ENCODE measurements around the gene IFNL1.

Gene IFNL1

GRCh38 chr19:39296055-39296645 is at the start of gene IFNL1:
TSS of gene IFNL1 (plus strand) at chr19:39296407. CDS start at chr19:39296422, 15 bp downstream.
- Histone ChIP-seq H3K36me3 (ENCODE audit: insufficient read depth, low read length) (no peaks in the 10 kb centered on the region), H3K9me3 (ENCODE audit: low read depth, low read length) (no peaks in the 10 kb centered on the region), H3K27ac (no peak within 1 kb of the TSS), H3K9ac (ENCODE audit: insufficient read length) (no peak within 1 kb of the TSS), H3K4me3 (no peak within 1 kb of the TSS)
- DNase-seq (ENCODE audit: low read depth, low spot score) = no peak
- TF ChIP-seq FOXP2 (optimal IDR thresholded peaks at IDR 0.05; ENCODE audit: control extremely low read depth, extremely low read length, insufficient read depth) = no peak

GRCh38 chr19:39246951-39247669 is 49.1 kb upstream of the IFNL1 start:
- Histone ChIP-seq H3K4me3 (no peak overlapping the region), H3K27ac (no peak overlapping the region), H3K36me3 (ENCODE audit: insufficient read depth, low read length) (no peaks in the 10 kb centered on the region), H3K9me3 (ENCODE audit: low read depth, low read length) (no peaks in the 10 kb centered on the region), H3K9ac (ENCODE audit: insufficient read length) (no peak overlapping the region)
- TF ChIP-seq EZH2 (IDR thresholded peaks at IDR 0.05) (peak; percentile 58), POLR2AphosphoS5 (IDR thresholded peaks at IDR 0.05; ENCODE audit: borderline replicate concordance, low read depth, low read length) (no peak)
- no peak for DNase-seq (ENCODE audit: low read depth, low spot score)

DNA sequence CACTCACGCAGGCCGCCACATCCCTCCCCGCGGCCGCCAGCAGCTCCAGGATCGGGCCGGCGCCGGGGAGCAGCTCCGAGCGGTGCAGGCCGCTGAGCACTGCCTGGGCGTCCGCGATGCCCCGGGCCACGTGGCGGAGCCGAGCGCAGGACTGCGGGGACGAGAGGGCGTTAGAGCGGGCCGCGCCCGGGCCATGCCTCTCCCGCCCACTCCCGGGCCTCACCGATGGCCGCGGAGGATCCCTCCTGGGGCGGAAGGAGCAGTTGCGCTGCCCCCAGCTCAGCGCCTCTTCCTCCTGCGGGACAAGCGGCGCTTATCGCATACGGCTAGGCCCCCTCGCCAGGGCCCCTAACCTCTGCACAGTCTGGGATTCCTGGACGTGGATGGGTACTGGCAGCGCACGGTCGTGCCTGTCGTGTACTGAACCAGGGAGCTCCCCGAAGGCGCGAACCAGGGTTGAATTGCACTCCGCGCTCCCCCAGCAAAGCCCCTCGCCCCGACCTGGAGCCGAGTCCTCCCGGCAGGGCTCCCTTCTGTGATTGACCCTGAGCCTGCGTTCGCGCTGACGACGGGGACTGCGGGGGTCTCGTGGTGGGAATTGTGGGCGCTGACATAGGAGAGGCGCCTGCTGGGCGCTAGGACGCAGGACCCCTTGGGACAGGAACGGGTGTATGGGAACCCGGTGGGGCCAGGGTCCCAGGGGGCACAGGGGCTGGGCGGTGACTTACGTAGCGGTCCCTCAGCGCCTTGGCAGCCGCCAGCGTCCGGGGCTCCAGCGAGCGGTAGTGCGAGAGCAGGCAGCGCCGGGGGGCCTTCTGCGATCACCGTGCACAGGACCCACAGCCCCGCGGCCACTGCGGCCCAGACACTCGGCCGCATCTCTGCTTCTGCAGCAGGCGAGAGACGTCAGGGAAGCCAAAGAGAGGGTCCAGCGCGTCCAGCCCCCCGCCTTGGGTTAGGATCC is 48.2 kb upstream of the IFNL1 start:
- Histone ChIP-seq H3K4me3 (no peak overlapping the region), H3K27ac (no peak overlapping the region), H3K9ac (ENCODE audit: insufficient read length) (no peak overlapping the region), H3K9me3 (ENCODE audit: low read depth, low read length) (no peaks in the 10 kb centered on the region), H3K36me3 (ENCODE audit: insufficient read depth, low read length) (no peaks in the 10 kb centered on the region)
- DNase-seq (ENCODE audit: low read depth, low spot score) = no peak
- no peak for TF ChIP-seq EZH2 (IDR thresholded peaks at IDR 0.05)
- TF ChIP-seq POLR2AphosphoS5 (IDR thresholded peaks at IDR 0.05; ENCODE audit: borderline replicate concordance, low read depth, low read length) = no peak
- no peak for TF ChIP-seq FOXP2 (optimal IDR thresholded peaks at IDR 0.05; ENCODE audit: control extremely low read depth, extremely low read length, insufficient read depth)

DNA sequence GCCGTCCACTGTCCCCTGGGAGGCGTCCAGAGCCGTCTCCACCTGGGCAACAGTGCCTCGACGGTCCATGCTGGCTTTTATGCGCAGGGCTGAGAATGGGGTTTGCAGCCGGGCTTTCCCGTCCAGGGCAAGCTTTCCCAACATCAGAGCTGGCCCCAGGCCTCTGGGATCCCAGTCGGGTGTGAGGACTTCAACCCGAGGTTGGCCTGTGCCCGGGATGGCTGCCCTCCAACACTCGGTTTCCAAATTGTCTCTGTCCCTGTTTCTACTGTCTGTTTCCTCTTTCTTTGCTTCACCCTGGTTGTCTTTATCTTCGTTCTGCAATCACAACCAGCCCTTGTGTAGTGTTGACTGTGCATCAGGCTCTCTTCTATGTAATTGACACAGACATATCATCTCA is 47.4 kb upstream of the IFNL1 start, which contains the start of gene IFNL4:
IFNL4 (minus strand) TSS at position 51 of the 400 bp plus-strand sequence.
- DNase-seq (ENCODE audit: low read depth, low spot score) = no peak
- no peak within 1 kb of the TSS for H3K4me3 ChIP-seq
- no peak within 1 kb of the TSS for H3K9ac ChIP-seq (ENCODE audit: insufficient read length)
- TF ChIP-seq EZH2 (IDR thresholded peaks at IDR 0.05) = no peak
- TF ChIP-seq POLR2AphosphoS5 (IDR thresholded peaks at IDR 0.05; ENCODE audit: borderline replicate concordance, low read depth, low read length) = no peak
- TF ChIP-seq FOXP2 (optimal IDR thresholded peaks at IDR 0.05; ENCODE audit: control extremely low read depth, extremely low read length, insufficient read depth) = no peak
- no peak within 1 kb of the TSS for H3K27ac ChIP-seq
- H3K36me3 ChIP-seq (ENCODE audit: insufficient read depth, low read length) = no peaks in the 10 kb centered on the region
- H3K9me3 ChIP-seq (ENCODE audit: low read depth, low read length) = no peaks in the 10 kb centered on the region

- Histone ChIP-seq H3K9ac (ENCODE audit: insufficient read length) (no peak overlapping the region), H3K4me3 (no peak overlapping the region), H3K36me3 (ENCODE audit: insufficient read depth, low read length) (no peaks in the 10 kb centered on the region), H3K9me3 (ENCODE audit: low read depth, low read length) (no peaks in the 10 kb centered on the region), H3K27ac (no peak overlapping the region)
- DNase-seq (ENCODE audit: low read depth, low spot score) = no peak
- TF ChIP-seq EZH2 (IDR thresholded peaks at IDR 0.05) = no peak
- no peak for TF ChIP-seq FOXP2 (optimal IDR thresholded peaks at IDR 0.05; ENCODE audit: control extremely low read depth, extremely low read length, insufficient read depth)
- no peak for TF ChIP-seq POLR2AphosphoS5 (IDR thresholded peaks at IDR 0.05; ENCODE audit: borderline replicate concordance, low read depth, low read length)
These were observed 45.1 kb upstream of the IFNL1 start for GRCh38 chr19:39251081-39251480.

DNA sequence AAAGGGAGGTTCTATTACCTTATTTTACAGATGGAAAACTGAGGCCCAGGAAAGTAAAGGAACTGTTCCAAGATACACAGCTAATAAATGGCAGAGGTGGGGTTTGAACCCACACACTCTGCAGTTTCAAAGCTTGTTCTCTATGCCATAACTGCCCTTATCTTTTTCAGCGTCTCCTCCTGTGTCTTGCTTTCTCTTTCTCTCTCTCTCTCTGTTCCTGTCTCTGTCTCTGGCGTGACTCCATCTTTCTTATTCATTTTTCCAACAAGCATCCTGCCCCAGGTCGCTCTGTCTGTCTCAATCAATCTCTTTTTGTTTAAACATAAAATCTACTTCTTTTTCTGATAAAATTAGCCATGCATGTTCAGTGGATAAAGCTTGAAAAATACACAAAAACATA is 44.4 kb upstream of the IFNL1 start:
- no peak overlapping the region for H3K27ac ChIP-seq
- TF ChIP-seq FOXP2 (optimal IDR thresholded peaks at IDR 0.05; ENCODE audit: control extremely low read depth, extremely low read length, insufficient read depth) (no peak), EZH2 (IDR thresholded peaks at IDR 0.05) (no peak), POLR2AphosphoS5 (IDR thresholded peaks at IDR 0.05; ENCODE audit: borderline replicate concordance, low read depth, low read length) (no peak)
- DNase-seq (ENCODE audit: low read depth, low spot score) = no peak
- H3K9me3 ChIP-seq (ENCODE audit: low read depth, low read length) = no peaks in the 10 kb centered on the region
- H3K36me3 ChIP-seq (ENCODE audit: insufficient read depth, low read length) = no peaks in the 10 kb centered on the region
- no peak overlapping the region for H3K9ac ChIP-seq (ENCODE audit: insufficient read length)
- H3K4me3 ChIP-seq = no peak overlapping the region

GRCh38 chr19:39252458-39252857 is 43.7 kb upstream of the IFNL1 start:
- H3K9ac ChIP-seq (ENCODE audit: insufficient read length) = no peak overlapping the region
- no peak overlapping the region for H3K4me3 ChIP-seq
- no peak overlapping the region for H3K27ac ChIP-seq
- H3K9me3 ChIP-seq (ENCODE audit: low read depth, low read length) = no peaks in the 10 kb centered on the region
- no peaks in the 10 kb centered on the region for H3K36me3 ChIP-seq (ENCODE audit: insufficient read depth, low read length)
- TF ChIP-seq POLR2AphosphoS5 (IDR thresholded peaks at IDR 0.05; ENCODE audit: borderline replicate concordance, low read depth, low read length) (no peak), EZH2 (IDR thresholded peaks at IDR 0.05) (no peak), FOXP2 (optimal IDR thresholded peaks at IDR 0.05; ENCODE audit: control extremely low read depth, extremely low read length, insufficient read depth) (no peak)
- no peak for DNase-seq (ENCODE audit: low read depth, low spot score)
